IMR-90 (cell line): ENCODE measurements around the gene MFSD12.

ENCODE experiments used
- FOS ChIP-seq: fragments of 150-350 bp; IDR thresholded peaks from 2 replicates; pipeline ENCODE4 v1.6.1; 2016; ENCODE audit warnings: low read depth, low read length
- MXI1 ChIP-seq: IDR thresholded peaks from 2 replicates; pipeline ENCODE4 v1.6.1; 2012; ENCODE audit warnings: low read depth, mild to moderate bottlenecking, low read length, moderate library complexity, borderline replicate concordance
- NFE2L2 ChIP-seq: fragments of 150-350 bp; IDR thresholded peaks from 2 replicates; pipeline ENCODE4 v1.6.1; 2016; ENCODE audit warnings: low read depth, mild to moderate bottlenecking, low read length
- POLR2A ChIP-seq: IDR thresholded peaks from 2 replicates; pipeline ENCODE4 v1.6.1; 2012; ENCODE audit warnings: mild to moderate bottlenecking, low read depth, low read length
- RAD21 ChIP-seq: IDR thresholded peaks from 2 replicates; pipeline ENCODE4 v1.6.1; 2012; ENCODE audit warnings: low read length, improper control_type of control experiment
- TF ChIP-seq, protein P1 (sequence below): conservative IDR thresholded peaks from 2 replicates; pipeline ENCODE4 v1.5.1; 2012; ENCODE audit warnings: mild to moderate bottlenecking, low read depth, low read length, improper control_type of control experiment
- TF ChIP-seq, protein P2 (sequence below): fragments of 150-350 bp; IDR thresholded peaks from 2 replicates; pipeline ENCODE4 v1.6.1; 2017; ENCODE audit warnings: mild to moderate bottlenecking, antibody characterized with exemption, low read length, low read depth

DNA sequence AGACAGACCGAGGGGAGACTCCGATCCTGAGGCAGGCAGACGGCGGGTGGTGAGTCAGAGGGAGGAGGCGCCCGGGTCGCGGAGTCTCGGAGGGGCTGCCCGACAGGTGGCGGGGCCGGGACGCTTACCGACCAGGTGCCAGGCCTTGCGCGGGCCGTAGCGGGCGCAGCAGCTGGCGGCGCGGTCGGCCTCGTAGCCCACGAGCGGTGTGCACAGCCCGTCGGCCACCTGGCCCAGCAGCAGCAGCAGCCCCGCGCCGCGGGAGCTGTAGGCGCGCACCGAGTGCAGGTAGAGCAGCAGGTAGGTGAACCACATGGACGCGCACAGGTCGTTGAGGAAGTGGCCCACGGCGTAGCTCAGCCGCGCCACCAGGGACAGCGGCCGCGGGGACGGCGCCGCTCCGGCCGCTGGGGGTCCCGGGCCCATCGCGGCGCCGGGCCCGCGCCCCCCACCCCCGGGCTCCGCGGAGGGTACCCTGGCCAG lies 367 bp downstream of the MFSD12 start:
- TF ChIP-seq, protein P1, sequence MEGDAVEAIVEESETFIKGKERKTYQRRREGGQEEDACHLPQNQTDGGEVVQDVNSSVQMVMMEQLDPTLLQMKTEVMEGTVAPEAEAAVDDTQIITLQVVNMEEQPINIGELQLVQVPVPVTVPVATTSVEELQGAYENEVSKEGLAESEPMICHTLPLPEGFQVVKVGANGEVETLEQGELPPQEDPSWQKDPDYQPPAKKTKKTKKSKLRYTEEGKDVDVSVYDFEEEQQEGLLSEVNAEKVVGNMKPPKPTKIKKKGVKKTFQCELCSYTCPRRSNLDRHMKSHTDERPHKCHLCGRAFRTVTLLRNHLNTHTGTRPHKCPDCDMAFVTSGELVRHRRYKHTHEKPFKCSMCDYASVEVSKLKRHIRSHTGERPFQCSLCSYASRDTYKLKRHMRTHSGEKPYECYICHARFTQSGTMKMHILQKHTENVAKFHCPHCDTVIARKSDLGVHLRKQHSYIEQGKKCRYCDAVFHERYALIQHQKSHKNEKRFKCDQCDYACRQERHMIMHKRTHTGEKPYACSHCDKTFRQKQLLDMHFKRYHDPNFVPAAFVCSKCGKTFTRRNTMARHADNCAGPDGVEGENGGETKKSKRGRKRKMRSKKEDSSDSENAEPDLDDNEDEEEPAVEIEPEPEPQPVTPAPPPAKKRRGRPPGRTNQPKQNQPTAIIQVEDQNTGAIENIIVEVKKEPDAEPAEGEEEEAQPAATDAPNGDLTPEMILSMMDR: no peak; the same call in 1 of the 2 replicates
- TF ChIP-seq, protein P2, sequence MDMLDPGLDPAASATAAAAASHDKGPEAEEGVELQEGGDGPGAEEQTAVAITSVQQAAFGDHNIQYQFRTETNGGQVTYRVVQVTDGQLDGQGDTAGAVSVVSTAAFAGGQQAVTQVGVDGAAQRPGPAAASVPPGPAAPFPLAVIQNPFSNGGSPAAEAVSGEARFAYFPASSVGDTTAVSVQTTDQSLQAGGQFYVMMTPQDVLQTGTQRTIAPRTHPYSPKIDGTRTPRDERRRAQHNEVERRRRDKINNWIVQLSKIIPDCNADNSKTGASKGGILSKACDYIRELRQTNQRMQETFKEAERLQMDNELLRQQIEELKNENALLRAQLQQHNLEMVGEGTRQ: no peak
- no peak for TF ChIP-seq NFE2L2
- TF ChIP-seq POLR2A: no peak
- no peak; the same call in none of the 2 replicates for TF ChIP-seq RAD21
- TF ChIP-seq FOS: 0 out of 2 replicates have a peak, but pooled peaks have one; percentile 36
- TF ChIP-seq MXI1: no peak
